ENCODE measurements around the gene ERCC6L.

ERCC6L gene, protein sequence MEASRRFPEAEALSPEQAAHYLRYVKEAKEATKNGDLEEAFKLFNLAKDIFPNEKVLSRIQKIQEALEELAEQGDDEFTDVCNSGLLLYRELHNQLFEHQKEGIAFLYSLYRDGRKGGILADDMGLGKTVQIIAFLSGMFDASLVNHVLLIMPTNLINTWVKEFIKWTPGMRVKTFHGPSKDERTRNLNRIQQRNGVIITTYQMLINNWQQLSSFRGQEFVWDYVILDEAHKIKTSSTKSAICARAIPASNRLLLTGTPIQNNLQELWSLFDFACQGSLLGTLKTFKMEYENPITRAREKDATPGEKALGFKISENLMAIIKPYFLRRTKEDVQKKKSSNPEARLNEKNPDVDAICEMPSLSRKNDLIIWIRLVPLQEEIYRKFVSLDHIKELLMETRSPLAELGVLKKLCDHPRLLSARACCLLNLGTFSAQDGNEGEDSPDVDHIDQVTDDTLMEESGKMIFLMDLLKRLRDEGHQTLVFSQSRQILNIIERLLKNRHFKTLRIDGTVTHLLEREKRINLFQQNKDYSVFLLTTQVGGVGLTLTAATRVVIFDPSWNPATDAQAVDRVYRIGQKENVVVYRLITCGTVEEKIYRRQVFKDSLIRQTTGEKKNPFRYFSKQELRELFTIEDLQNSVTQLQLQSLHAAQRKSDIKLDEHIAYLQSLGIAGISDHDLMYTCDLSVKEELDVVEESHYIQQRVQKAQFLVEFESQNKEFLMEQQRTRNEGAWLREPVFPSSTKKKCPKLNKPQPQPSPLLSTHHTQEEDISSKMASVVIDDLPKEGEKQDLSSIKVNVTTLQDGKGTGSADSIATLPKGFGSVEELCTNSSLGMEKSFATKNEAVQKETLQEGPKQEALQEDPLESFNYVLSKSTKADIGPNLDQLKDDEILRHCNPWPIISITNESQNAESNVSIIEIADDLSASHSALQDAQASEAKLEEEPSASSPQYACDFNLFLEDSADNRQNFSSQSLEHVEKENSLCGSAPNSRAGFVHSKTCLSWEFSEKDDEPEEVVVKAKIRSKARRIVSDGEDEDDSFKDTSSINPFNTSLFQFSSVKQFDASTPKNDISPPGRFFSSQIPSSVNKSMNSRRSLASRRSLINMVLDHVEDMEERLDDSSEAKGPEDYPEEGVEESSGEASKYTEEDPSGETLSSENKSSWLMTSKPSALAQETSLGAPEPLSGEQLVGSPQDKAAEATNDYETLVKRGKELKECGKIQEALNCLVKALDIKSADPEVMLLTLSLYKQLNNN

DNA sequence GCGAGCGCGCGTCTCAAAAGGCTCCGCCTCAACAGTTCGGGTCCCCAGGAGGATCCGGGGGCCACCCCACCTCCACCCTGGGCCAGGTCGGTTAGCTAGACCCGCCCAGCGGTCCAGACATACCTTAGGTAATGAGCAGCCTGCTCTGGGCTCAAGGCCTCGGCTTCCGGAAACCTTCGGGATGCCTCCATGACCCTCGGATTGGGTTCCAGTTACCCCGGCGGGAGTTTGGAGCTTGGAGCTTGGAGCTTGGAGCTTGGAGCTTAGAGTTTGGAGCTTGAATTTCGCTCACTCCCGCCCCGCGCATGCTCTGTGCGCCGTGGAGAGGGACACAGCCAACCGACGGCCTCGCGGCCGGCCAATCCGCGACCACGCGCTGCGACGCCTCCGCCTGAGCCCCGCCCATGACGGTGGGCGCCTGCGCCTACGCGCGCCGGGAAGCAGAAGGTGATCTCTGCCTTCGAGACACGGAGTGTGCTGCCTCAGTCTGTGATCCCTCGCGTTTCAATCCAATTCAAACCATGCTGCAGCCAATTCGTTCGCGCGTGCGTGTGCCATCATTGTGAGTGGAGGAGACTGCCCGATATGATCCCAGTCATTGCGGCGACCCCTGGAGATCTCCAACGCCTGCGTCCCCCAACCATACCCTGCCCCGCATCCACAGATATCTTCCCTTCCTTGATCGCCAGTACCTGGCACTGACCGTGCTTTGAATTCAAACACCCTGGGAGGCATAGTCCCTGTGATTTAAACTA, at the start of gene ERCC6L:
Gene ERCC6L, minus strand, starts transcription at position 307 of the 755 bp plus-strand sequence. Its CDS starts 116 bp downstream, at position 191.
- H3K27ac ChIP-seq: peak within 1 kb of the TSS; percentile 53; the same call in 1 of the 2 replicates
- TF ChIP-seq, protein P1, sequence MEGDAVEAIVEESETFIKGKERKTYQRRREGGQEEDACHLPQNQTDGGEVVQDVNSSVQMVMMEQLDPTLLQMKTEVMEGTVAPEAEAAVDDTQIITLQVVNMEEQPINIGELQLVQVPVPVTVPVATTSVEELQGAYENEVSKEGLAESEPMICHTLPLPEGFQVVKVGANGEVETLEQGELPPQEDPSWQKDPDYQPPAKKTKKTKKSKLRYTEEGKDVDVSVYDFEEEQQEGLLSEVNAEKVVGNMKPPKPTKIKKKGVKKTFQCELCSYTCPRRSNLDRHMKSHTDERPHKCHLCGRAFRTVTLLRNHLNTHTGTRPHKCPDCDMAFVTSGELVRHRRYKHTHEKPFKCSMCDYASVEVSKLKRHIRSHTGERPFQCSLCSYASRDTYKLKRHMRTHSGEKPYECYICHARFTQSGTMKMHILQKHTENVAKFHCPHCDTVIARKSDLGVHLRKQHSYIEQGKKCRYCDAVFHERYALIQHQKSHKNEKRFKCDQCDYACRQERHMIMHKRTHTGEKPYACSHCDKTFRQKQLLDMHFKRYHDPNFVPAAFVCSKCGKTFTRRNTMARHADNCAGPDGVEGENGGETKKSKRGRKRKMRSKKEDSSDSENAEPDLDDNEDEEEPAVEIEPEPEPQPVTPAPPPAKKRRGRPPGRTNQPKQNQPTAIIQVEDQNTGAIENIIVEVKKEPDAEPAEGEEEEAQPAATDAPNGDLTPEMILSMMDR (conservative IDR thresholded peaks at IDR 0.05): no peak

DNA sequence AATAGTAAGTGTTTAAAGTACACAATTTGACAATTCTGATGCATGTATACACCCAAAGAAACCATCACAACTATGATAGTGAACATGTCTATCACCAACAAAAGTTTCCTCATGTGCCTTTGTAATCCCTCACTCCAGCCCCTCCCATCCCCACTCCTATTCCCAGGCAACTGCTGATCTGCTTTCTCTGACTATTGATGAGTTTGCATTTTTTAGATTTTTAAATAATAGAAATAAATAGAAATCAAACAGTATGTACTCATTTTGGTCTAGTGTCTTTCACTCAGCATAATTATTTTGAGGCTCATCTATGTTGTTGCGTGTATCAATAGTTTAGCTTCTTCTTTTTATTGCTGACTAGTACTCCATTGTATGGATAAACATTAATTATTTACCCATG, 43.5 kb upstream of the ERCC6L start:
- no peak overlapping the region for H3K27ac ChIP-seq
- TF ChIP-seq, protein P1 (conservative IDR thresholded peaks at IDR 0.05): no peak

DNA sequence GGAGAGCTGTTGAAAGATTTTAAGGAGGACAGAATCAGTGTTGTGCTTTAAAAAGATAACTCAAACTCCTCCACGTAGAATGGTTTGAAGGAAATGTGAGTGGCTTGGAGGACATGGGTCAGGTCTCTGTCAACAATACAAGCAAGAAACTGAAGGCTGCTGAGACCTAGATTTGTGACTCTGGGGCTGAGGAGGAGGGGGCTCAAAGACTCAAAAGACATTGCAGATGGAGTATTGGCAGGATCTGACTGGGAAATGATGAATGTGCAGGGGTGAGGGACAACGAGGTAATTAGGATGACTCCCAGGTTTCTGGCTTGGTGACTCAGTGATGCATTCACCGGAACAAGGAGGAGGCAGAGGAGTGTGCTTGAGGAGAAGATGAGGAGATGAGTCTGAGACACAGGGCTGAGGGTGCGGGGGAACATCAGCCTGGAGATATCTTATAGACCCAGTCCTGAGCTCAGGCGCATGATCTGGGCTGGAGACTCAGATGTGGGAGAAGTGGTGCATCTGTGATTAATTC, 41.6 kb upstream of the ERCC6L start:
- TF ChIP-seq, protein P1 (conservative IDR thresholded peaks at IDR 0.05): no peak
- H3K27ac ChIP-seq: peak overlapping the region; percentile 31; the same call in 1 of the 2 replicates

DNA sequence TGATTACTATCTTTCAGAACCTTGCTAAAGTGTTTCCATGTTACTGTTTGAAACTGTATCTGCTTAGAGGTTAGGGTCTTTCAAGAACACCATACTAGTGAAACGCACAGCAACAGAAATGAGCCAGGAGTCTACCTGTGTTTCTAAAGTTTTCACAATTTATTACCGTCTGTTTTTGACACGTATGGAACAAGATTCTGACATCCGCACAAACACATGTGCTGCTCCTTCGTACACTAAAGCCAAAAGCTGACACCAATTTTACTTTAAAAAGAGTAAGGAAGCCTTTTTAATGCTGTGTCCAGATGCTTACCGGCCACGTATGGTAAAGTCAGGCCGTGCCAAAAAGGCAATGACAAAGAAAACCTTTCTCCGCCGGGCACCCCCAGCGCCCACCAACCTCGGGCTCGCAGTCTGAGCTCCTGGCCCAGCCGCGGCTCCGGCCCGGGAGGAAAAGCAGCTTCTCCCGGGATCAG, 37.7 kb upstream of the ERCC6L start:
- H3K27ac ChIP-seq: peak overlapping the region; percentile 77
- TF ChIP-seq, protein P1 (conservative IDR thresholded peaks at IDR 0.05): no peak

DNA sequence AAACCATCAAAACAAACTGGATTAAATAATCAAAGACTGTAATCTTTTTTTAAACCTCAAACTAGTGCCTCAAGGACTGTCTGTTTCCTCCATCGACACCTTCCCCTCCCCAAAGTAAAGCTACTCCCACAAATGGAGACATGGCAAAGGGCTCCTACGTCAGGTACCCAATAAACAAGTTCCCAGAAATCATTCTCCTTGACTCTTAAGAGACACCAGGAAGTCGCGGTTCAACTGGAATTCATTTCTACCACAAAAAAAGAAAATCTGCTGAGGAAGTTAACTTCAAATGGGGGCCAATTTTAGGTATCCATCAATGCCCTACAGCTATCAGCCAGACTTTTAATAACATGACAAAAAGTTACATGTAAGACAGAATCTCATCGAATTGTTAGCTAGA, 35.7 kb upstream of the ERCC6L start:
- peak overlapping the region; percentile 77; the same call in 1 of the 2 replicates for H3K27ac ChIP-seq
- TF ChIP-seq, protein P1 (conservative IDR thresholded peaks at IDR 0.05): no peak

DNA sequence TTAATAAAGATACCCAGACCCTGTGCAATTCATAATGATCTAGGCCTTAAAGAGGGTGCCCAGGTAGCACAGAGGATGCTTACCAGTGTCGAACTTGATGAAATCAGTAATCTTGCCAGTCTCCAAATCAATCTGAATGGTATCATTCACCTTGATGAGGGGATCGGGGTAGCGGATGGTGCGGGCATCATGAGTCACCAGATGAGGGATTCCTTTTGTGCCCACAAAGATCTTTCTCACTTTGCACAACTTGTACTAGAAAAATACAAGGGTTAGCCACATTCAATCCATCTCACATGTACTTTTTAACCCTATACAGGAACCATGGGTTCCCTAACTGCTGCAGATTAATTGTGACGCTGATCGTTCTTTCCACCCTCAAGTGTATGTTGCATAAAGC, 34.9 kb upstream of the ERCC6L start:
- TF ChIP-seq, protein P1 (conservative IDR thresholded peaks at IDR 0.05): no peak
- H3K27ac ChIP-seq: no peak overlapping the region
